Raji (cell line): ENCODE data around the gene DPH2.

Source experiments
- POLR2A ChIP-seq: IDR thresholded peaks from 2 replicates; pipeline ENCODE4 v1.6.1; 2011; ENCODE audit warnings: low read depth, low read length, control low read depth; ENCODE audit not compliant: insufficient read depth

The DPH2 gene

GRCh38 chr1:44014365-44015104 is 44.7 kb downstream of the DPH2 start:
- TF ChIP-seq POLR2A: no peak

- TF ChIP-seq POLR2A: no peak
Measured at GRCh38 chr1:44015206-44015605, 45.4 kb downstream of the DPH2 start.

GRCh38 chr1:44016041-44016889 is 46.5 kb downstream of the DPH2 start:
- no peak for TF ChIP-seq POLR2A

GRCh38 chr1:44016890-44017400 is 47.1 kb downstream of the DPH2 start:
- no peak for TF ChIP-seq POLR2A

GRCh38 chr1:44019466-44019948 is 49.7 kb downstream of the DPH2 start:
- no peak for TF ChIP-seq POLR2A

- no peak for TF ChIP-seq POLR2A
Measured at GRCh38 chr1:44020464-44020863, 50.7 kb downstream of the DPH2 start.

GRCh38 chr1:44021156-44021555 is 51.3 kb downstream of the DPH2 start:
- no peak for TF ChIP-seq POLR2A

- no peak for TF ChIP-seq POLR2A
Measured at GRCh38 chr1:44021581-44022321, 51.9 kb downstream of the DPH2 start.
